ENCODE measurements around the gene SPTBN1. TPM values are rescaled to one million over a fixed set of nuclear protein-coding genes. Genes with fewer than 3 reads are reported as not detected.
A peak's percentile ranks its signal among the peaks of the same experiment; 100 is the strongest.

SPTBN1 gene
- total and polyA plus RNA-seq, 9 of the 15 experiments (the other 6 are each of a cell fraction or from before 2014, with no cell fraction given) = 8.9 to 66.8 (median 31.4) TPM

DNA sequence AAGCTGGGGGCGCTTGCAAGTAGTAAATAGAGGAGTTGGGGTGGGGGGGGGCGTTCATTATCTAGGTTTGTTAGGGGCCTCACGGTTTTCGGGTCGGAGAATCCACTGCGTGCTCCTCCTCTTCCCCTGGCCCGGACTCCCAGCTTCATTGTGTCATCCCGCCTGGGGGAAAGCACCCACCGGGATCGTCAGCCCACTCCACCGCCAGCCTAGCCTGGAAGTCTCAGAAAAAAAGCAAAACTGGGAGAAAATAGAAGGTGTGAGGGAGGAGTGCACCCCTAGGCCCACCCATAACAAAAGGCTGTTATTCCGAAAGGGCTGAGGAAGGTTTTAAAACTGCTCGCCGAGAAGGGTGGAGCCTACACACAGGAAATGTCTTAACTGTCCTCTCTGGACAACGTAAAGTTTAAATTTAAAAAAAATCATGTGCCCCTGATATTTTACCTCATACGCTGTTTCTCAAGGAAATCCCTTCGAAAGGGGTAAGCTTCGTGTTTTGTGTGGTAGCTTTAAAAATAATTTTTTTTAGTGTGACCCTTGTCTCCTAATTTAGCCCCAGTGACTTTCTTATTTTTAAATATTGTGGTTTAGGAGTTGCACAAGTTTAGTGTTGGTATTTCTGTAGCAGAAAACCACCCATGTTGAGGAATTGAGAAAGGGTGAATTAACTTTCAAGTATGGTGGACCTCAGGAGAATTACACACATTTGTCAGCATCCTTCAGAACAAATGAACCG is 104.2 kb downstream of the SPTBN1 start (continued):
- TF ChIP-seq EWSR1 (IDR thresholded peaks at IDR 0.05; ENCODE audit: borderline replicate concordance, low read depth, partially characterized antibody) (no peak), NR1H2 (CRISPR knock-in tag; IDR thresholded peaks at IDR 0.05) (no peak)
- TF ChIP-seq, protein P1, sequence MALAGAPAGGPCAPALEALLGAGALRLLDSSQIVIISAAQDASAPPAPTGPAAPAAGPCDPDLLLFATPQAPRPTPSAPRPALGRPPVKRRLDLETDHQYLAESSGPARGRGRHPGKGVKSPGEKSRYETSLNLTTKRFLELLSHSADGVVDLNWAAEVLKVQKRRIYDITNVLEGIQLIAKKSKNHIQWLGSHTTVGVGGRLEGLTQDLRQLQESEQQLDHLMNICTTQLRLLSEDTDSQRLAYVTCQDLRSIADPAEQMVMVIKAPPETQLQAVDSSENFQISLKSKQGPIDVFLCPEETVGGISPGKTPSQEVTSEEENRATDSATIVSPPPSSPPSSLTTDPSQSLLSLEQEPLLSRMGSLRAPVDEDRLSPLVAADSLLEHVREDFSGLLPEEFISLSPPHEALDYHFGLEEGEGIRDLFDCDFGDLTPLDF (CRISPR knock-in tag; IDR thresholded peaks at IDR 0.05) = no peak

DNA sequence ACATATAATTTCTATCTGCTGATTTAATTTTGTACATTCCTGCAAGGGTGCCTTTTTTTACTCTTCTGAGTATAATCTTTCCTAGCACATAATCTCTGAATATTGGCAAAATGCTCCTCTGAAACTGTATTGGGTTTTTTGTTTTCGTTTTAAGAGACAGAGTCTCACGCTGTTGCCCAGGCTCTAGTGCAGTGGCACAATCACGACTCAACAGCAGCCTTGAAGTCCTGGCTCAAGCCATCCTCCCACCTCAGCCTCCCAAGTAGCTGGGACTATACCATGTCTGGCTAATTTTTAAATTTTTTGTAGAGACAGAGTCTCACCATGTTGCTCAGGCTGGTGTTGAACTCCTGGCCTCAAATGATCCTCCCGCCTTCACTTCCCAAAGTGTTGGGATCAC is 104.9 kb downstream of the SPTBN1 start:
- Histone ChIP-seq H3K27me3 (ENCODE audit: control insufficient read depth in 2 of 2, insufficient read depth in 2 of 2, low read length in 2 of 2) (no peaks in the 10 kb centered on the region), H3K9me3 (replicated peaks; ENCODE audit: control insufficient read depth, insufficient read depth, low read depth, low read length) (no peaks in the 10 kb centered on the region), H3K4me1 (replicated peaks in 1 of 2; ENCODE audit: control insufficient read depth in 2 of 2, insufficient read depth in 2 of 2, low read length in 2 of 2) (peaks cover 21 to 31% of the 10 kb centered on the region in 2 experiments), H3K36me3 (ENCODE audit: control insufficient read depth, insufficient read depth, low read length) (0 out of 3 replicates have a peak, but pooled peaks cover 2% of the 10 kb centered on the region), H3K4me2 (ENCODE audit: insufficient read depth, low read length) (peak overlapping the region; percentile 96), H3K27ac (ENCODE audit: extremely low read depth, low read depth, low read length) (peak overlapping the region; percentile 88; the same call in 2 of the 3 replicates), H3K9me1 (ENCODE audit: control insufficient read depth, insufficient read depth, low read length) (no peaks in the 10 kb centered on the region), H4K20me1 (replicated peaks; ENCODE audit: control insufficient read depth, insufficient read depth, low read length) (no peaks in the 10 kb centered on the region), H3K4me3 (peak overlapping the region; percentile 78), H3K79me2 (ENCODE audit: control insufficient read depth, insufficient read depth, low read length) (peaks cover 72% of the 10 kb centered on the region), H3K9ac (ENCODE audit: insufficient read depth in 1 of 2, low read depth in 2 of 2, low read length in 2 of 2) (peak overlapping the region; percentile 11 to 91; a peak in 3 of 4 replicates), H2AFZ (ENCODE audit: low read depth, low read length) (peak overlapping the region; percentile 88; the same call in 1 of the 2 replicates)
- ChIA-PET POLR2A (interaction anchor here (0.5 to 5.0 kb wide), 5 partner anchors 11 to 368 kb away, joined by 3 to 28 read pairs (median 6); no protein-coding TSS in a partner anchor), CTCF (ENCODE audit: low intra/inter-chr PET ratio) (no interaction called here)
- WGBS (ENCODE audit: insufficient coverage, low coverage, missing lambda C conversion rate) = 29% methylated on average over 3 of the region's 4 CpGs
- FAIRE-seq = no peak
- DNase-seq (ENCODE audit: extremely low read depth in 1 of 4, low spot score in 3 of 4) = no peak
- intact Hi-C loops (cut with micrococcal nuclease) = no loop called here
- no TSS peak for BruUV-seq (replicated peaks)
- ATAC-seq = no peak
- in situ Hi-C loops (cut with MboI) = no loop called here
- TF ChIP-seq KDM1A (IDR thresholded peaks at IDR 0.05) (peak in 1 of 2 experiments; percentile 28; a peak in 1 of 4 replicates), SMAD4 (CRISPR knock-in tag; conservative IDR thresholded peaks at IDR 0.05) (0 out of 2 replicates have a peak, but pooled peaks have one; percentile 8), TEAD1 (CRISPR knock-in tag; IDR thresholded peaks at IDR 0.05) (no peak), ZNF561 (CRISPR knock-in tag; conservative IDR thresholded peaks at IDR 0.05) (no peak), ZNF121 (CRISPR knock-in tag; conservative IDR thresholded peaks at IDR 0.05) (0 out of 2 replicates have a peak, but pooled peaks have one; percentile 16)
- TF ChIP-seq, protein P2, sequence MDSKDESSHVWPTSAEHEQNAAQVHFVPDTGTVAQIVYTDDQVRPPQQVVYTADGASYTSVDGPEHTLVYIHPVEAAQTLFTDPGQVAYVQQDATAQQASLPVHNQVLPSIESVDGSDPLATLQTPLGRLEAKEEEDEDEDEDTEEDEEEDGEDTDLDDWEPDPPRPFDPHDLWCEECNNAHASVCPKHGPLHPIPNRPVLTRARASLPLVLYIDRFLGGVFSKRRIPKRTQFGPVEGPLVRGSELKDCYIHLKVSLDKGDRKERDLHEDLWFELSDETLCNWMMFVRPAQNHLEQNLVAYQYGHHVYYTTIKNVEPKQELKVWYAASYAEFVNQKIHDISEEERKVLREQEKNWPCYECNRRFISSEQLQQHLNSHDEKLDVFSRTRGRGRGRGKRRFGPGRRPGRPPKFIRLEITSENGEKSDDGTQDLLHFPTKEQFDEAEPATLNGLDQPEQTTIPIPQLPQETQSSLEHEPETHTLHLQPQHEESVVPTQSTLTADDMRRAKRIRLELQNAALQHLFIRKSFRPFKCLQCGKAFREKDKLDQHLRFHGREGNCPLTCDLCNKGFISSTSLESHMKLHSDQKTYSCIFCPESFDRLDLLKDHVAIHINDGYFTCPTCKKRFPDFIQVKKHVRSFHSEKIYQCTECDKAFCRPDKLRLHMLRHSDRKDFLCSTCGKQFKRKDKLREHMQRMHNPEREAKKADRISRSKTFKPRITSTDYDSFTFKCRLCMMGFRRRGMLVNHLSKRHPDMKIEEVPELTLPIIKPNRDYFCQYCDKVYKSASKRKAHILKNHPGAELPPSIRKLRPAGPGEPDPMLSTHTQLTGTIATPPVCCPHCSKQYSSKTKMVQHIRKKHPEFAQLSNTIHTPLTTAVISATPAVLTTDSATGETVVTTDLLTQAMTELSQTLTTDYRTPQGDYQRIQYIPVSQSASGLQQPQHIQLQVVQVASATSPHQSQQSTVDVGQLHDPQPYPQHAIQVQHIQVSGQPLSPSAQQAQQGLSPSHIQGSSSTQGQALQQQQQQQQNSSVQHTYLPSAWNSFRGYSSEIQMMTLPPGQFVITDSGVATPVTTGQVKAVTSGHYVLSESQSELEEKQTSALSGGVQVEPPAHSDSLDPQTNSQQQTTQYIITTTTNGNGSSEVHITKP (IDR thresholded peaks at IDR 0.05; ENCODE audit: partially characterized antibody) = peak; percentile 7

All from K562 (cell line).